Activated CD8-positive, alpha-beta T cell treated with anti-CD3 and anti-CD28 coated beads for 36 hours (primary cell): ENCODE data around the gene CD200. TPM values are rescaled to one million over a fixed set of nuclear protein-coding genes. Genes with fewer than 3 reads are reported as not detected.
"Not testable (repeated sequence)": the region's sequence is repeated elsewhere in the genome, so short reads cannot be mapped to it uniquely, and the experiment has no call there.

ENCODE experiments used
- ATAC-seq: fragments of 200-7000 bp; cut with Tn5 transposase; one replicate; pipeline ENCODE4 v1.10.0; 2021; ENCODE audit warnings: mild to moderate bottlenecking, moderate library complexity
- CTCF ChIA-PET: fragments of 350-600 bp; sonication (Branson Sonifier 250); formaldehyde crosslinking; loops from one replicate; lab custom pipeline; 2021; ENCODE audit warnings: antibody characterized with exemption; lab: Charles Lee
- POLR2A ChIA-PET: fragments of 350-600 bp; sonication (Branson Sonifier 250); formaldehyde crosslinking; loops from one replicate; lab custom pipeline; 2021; ENCODE audit warnings: antibody characterized with exemption; lab: Charles Lee
- DNase-seq: peaks from one replicate; pipeline ENCODE4 v3.0.0-alpha.2; 2020
- H3K27ac Mint-ChIP-seq: one replicate; pipeline ENCODE4 v1.8.0; 2021; ENCODE audit warnings: mild to moderate bottlenecking, mixed read lengths
- H3K27me3 Mint-ChIP-seq: one replicate; pipeline ENCODE4 v1.8.0; 2021; ENCODE audit warnings: mixed read lengths
- H3K36me3 Mint-ChIP-seq: one replicate; pipeline ENCODE4 v1.8.0; 2021; ENCODE audit warnings: low read depth, mixed read lengths
- H3K4me1 Mint-ChIP-seq: one replicate; pipeline ENCODE4 v1.8.0; 2021; ENCODE audit warnings: low read depth, mixed read lengths
- H3K4me3 Mint-ChIP-seq: one replicate; pipeline ENCODE4 v1.8.0; 2021; ENCODE audit warnings: mild to moderate bottlenecking, moderate library complexity, mixed read lengths
- H3K9me3 Mint-ChIP-seq: one replicate; pipeline ENCODE4 v1.8.0; 2021; ENCODE audit warnings: mixed read lengths
- intact Hi-C: fragments of 100-400 bp; cut with micrococcal nuclease; formaldehyde crosslinking; loops from one replicate; pipeline ENCODE4 v1.10.0; 2022
- total RNA-seq, 2 experiments: library from RNA; stranded (reverse); gene quantifications; one replicate each; pipeline ENCODE4 v1.2.3, GENCODE V29; 2021
- TF ChIP-seq, protein P1 (sequence below): fragments of 200-600 bp; IDR thresholded peaks from one replicate; pipeline ENCODE4 v1.8.0; 2022; ENCODE audit warnings: antibody characterized with exemption, mild to moderate bottlenecking

Gene CD200
- total RNA-seq, 2 experiments from 2014 or later, result 15.7 to 16.7 TPM

DNA sequence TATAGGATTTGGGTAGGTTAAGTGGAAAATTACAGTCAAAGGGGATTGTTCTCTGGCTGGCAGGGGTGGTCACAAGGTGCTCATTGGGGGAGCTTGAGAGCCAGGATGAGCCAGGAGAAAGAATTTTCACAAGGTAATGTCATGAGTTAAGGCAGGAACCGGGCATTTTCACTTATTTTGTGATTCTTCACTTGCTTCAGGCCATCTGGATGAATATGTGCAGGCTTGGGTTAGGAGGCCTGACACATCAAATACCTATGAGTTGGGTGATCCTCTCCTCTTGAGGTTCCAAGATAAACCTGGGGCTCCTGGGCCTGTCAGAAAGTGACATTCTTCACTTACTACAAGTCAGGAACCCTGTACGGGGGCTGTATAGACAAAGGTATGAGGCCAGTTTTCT lies 68.7 kb downstream of the CD200 start:
- no peak overlapping the region for H3K27ac Mint-ChIP-seq
- intact Hi-C loops, result no loop called here
- POLR2A ChIA-PET, result no interaction called here
- TF ChIP-seq, protein P1, sequence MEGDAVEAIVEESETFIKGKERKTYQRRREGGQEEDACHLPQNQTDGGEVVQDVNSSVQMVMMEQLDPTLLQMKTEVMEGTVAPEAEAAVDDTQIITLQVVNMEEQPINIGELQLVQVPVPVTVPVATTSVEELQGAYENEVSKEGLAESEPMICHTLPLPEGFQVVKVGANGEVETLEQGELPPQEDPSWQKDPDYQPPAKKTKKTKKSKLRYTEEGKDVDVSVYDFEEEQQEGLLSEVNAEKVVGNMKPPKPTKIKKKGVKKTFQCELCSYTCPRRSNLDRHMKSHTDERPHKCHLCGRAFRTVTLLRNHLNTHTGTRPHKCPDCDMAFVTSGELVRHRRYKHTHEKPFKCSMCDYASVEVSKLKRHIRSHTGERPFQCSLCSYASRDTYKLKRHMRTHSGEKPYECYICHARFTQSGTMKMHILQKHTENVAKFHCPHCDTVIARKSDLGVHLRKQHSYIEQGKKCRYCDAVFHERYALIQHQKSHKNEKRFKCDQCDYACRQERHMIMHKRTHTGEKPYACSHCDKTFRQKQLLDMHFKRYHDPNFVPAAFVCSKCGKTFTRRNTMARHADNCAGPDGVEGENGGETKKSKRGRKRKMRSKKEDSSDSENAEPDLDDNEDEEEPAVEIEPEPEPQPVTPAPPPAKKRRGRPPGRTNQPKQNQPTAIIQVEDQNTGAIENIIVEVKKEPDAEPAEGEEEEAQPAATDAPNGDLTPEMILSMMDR, result no peak
- H3K4me3 Mint-ChIP-seq, result no peak overlapping the region
- H3K27me3 Mint-ChIP-seq, result no peaks in the 10 kb centered on the region
- ATAC-seq, result no peak
- H3K4me1 Mint-ChIP-seq, result peaks cover 5% of the 10 kb centered on the region
- H3K9me3 Mint-ChIP-seq, result no peaks in the 10 kb centered on the region
- H3K36me3 Mint-ChIP-seq, result no peaks in the 10 kb centered on the region
- CTCF ChIA-PET, result no interaction called here
- DNase-seq, result no peak

DNA sequence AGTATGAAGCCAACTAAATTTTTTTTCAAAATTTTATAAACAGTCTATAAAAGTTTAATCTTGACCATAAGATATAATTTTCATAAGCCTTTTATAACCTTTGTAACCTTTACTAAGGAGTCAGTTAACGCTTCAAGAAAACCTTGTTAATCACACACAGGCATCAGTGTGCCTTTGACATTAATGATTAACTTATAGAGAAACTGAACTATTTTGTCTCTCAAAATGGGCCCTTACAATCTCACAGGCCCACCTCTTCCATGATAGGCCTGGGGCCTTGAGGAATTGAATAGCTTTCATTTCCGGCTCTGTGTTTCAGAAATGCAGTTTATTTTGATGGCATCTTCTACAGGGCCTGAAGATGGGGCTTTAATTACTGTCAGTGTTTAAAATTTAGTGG lies 70.1 kb downstream of the CD200 start:
- Mint-ChIP-seq H3K27ac (no peak overlapping the region), H3K9me3 (no peaks in the 10 kb centered on the region), H3K36me3 (no peaks in the 10 kb centered on the region), H3K4me3 (no peak overlapping the region), H3K4me1 (peaks cover 14% of the 10 kb centered on the region), H3K27me3 (no peaks in the 10 kb centered on the region)
- POLR2A ChIA-PET, result no interaction called here
- ATAC-seq (no peak), DNase-seq (no peak)
- CTCF ChIA-PET, result no interaction called here
- TF ChIP-seq, protein P1, result no peak
- intact Hi-C loops, result no loop called here

- H3K27ac Mint-ChIP-seq, H3K36me3 Mint-ChIP-seq, intact Hi-C loops, H3K9me3 Mint-ChIP-seq, H3K4me3 Mint-ChIP-seq, H3K27me3 Mint-ChIP-seq, DNase-seq, ATAC-seq: not testable (repeated sequence)
- ChIA-PET CTCF (interaction anchor here (1.0 to 2.1 kb wide), 3 partner anchors 31 to 111 kb away, joined by 3 to 8 read pairs (median 3); partner anchors contain the start of gene SLC9C1), POLR2A (interaction anchor here (0.7 kb wide), 1 partner anchor 14 kb away, joined by 3 read pairs; no protein-coding TSS in a partner anchor)
- H3K4me1 Mint-ChIP-seq, result peaks cover 14% of the 10 kb centered on the region
These were observed 72.1 kb downstream of the CD200 start for GRCh38 chr3:112404924-112405549.

DNA sequence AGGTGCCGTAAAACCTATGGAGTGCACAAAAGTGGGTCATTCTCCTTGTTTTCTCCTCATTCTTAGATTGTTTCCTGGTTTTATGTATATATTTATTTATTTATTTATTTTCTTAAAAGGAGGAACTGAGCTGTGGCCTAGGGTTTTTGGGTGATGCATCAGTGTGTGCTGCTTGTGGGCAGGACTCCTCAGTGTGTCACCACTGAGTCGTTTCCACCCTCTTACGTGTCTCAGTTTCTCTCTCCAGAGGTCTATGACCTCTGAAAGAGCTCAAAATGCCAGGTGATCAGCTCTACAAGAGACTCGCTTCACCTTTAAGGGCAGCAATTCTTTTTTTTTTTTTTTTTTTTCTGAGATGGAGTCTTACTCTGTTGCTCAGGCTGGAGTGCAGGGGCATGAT lies 72.9 kb downstream of the CD200 start:
- ATAC-seq (peak; percentile 92), DNase-seq (peak; percentile 65)
- H3K9me3 Mint-ChIP-seq, result no peaks in the 10 kb centered on the region
- no peak overlapping the region for H3K4me3 Mint-ChIP-seq
- H3K4me1 Mint-ChIP-seq, result peaks cover 14% of the 10 kb centered on the region
- TF ChIP-seq, protein P1, result no peak
- H3K36me3 Mint-ChIP-seq, result no peaks in the 10 kb centered on the region
- POLR2A ChIA-PET, result interaction anchor here (0.7 kb wide), 1 partner anchor 15 kb away, joined by 3 read pairs; no protein-coding TSS in a partner anchor
- intact Hi-C loops, result no loop called here
- CTCF ChIA-PET, result interaction anchor here (1.4 to 2.1 kb wide), 2 partner anchors 30 to 33 kb away, joined by 3 to 8 read pairs; no protein-coding TSS in a partner anchor
- H3K27ac Mint-ChIP-seq, result no peak overlapping the region
- H3K27me3 Mint-ChIP-seq, result no peaks in the 10 kb centered on the region

- TF ChIP-seq, protein P1, result no peak
- ATAC-seq (peak; percentile 25), DNase-seq (peak; percentile 14)
- Mint-ChIP-seq H3K4me1 (peaks cover 14% of the 10 kb centered on the region), H3K9me3 (no peaks in the 10 kb centered on the region), H3K4me3 (no peak overlapping the region), H3K36me3 (no peaks in the 10 kb centered on the region), H3K27ac (peak overlapping the region; percentile 10), H3K27me3 (no peaks in the 10 kb centered on the region)
- ChIA-PET POLR2A (no interaction called here), CTCF (no interaction called here)
- intact Hi-C loops, result no loop called here
These were observed 74.4 kb downstream of the CD200 start for GRCh38 chr3:112407214-112407887.
